Amniotic epithelial cell (primary cell): ENCODE results near the gene ARL14.

Source experiments
- DNase-seq: peaks from one replicate; pipeline ENCODE4 v3.0.0-alpha.2; 2010; ENCODE audit warnings: low read depth

Gene ARL14

DNA sequence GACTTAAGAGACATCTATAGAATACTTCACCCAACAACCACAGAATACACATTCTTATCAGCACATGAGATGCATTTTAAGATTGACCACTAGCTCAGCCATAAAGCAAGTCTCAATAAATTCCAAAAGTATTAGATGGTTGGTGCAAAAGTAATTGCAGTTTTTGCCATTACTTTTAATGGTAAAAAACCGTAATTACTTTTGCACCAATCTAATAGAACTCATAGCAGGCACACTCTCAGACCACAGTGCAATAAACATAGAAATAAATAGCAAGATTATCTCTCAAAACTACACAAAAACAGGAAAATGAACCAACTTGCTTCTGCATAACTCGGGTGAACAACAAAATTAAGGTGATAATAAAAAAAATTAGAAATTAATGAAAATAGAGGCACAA is 45.4 kb downstream of the ARL14 start:
- no peak for DNase-seq

DNA sequence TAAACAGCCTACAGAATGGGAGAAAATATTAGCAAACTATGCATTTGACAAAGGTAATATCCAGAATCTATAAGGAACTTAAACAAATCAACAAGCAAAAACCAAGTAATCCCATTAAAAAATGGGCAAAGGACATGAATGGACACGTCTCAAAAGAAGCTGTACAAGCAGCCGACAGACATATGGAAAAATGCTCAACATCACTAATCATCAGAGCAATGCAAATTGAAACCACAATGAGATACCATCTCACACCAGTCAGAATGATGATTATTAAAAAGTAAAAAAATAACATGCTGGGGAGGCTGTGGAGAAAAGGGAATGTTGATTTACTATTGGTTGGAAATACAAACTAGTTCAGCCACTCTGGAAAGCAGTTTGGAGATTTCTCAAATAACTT is 48.4 kb downstream of the ARL14 start:
- DNase-seq, result no peak
